Uterus (tissue), 2 donors: Measurements from ENCODE around the gene PAIP2.

ENCODE experiments used
- POLR2A ChIP-seq, 2 donors: fragments of 450-650 bp; IDR thresholded peaks; one replicate each; pipeline ENCODE4 v1.6.1; 2016; ENCODE audit warnings: antibody characterized with exemption in 2 of 2, mild to moderate bottlenecking in 1 of 2, moderate library complexity in 1 of 2
- TF ChIP-seq, protein P1 (sequence below), 4 experiments: fragments of 200-600 bp in 2 of 4; fragments of 450-650 bp in 2 of 4; sonication (generic) in 2 of 4; IDR thresholded peaks; one replicate each; pipeline ENCODE4 v1.5.1; 2016 to 2019; ENCODE audit warnings: antibody characterized with exemption in 4 of 4, mild to moderate bottlenecking in 2 of 4, moderate library complexity in 1 of 4

DNA sequence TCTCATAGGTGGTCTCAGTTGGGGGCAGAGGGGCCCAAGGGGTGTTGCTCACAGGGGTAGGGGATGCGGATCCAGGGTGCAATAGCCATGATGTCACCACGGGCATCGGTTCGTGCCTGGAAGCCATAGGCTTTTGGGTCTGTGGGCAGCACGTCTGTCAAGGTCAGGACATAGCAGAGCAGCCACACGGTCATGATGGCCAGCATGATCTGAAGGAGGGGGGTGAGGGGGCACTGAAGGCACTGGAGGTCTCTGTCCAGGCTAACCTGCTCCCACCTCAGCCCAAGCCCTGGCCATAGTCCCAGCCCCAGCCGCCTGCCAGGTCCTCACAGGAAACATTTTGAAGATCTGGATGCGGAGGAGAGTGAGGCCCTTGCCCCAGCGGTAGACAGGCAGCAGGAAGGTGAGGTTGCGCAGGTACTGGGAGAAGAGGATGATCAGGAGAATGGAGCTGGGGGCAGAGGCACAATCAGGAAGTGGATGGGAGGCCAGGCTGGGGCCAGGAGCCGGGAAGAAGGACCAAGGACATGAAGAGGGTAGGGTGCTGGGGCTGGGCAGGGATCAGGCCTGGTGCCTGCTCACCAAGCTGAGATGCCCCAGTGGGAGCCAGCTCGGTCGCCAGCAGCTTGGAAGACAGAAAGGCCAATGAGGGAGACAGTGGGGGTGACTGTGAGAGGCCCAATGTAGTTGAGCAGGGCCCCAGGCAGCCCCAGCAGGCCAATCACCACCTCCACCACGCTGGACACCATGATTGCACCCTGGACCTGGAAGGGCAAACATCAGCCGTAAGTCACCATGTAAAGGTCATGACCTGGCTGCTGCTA is 38.2 kb downstream of the PAIP2 start:
- TF ChIP-seq, protein P1, sequence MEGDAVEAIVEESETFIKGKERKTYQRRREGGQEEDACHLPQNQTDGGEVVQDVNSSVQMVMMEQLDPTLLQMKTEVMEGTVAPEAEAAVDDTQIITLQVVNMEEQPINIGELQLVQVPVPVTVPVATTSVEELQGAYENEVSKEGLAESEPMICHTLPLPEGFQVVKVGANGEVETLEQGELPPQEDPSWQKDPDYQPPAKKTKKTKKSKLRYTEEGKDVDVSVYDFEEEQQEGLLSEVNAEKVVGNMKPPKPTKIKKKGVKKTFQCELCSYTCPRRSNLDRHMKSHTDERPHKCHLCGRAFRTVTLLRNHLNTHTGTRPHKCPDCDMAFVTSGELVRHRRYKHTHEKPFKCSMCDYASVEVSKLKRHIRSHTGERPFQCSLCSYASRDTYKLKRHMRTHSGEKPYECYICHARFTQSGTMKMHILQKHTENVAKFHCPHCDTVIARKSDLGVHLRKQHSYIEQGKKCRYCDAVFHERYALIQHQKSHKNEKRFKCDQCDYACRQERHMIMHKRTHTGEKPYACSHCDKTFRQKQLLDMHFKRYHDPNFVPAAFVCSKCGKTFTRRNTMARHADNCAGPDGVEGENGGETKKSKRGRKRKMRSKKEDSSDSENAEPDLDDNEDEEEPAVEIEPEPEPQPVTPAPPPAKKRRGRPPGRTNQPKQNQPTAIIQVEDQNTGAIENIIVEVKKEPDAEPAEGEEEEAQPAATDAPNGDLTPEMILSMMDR (IDR thresholded peaks at IDR 0.05) = no peak
- no peak for TF ChIP-seq POLR2A (IDR thresholded peaks at IDR 0.05)
